CD4-positive, alpha-beta T cell (primary cell): ENCODE data around the gene ZNF506. TPM values are rescaled to one million over a fixed set of nuclear protein-coding genes. Genes with fewer than 3 reads are reported as not detected.

Experiments used
- ATAC-seq: fragments of 200-7000 bp; cut with Tn5 transposase; one replicate; pipeline ENCODE4 v1.10.0; 2022; ENCODE audit warnings: mild to moderate bottlenecking; ENCODE audit not compliant: poor library complexity
- CTCF ChIA-PET: fragments of 350-600 bp; sonication (Branson Sonifier 250); formaldehyde crosslinking; loops from one replicate; lab custom pipeline; 2021; ENCODE audit warnings: antibody characterized with exemption, inconsistent platforms; lab: Charles Lee
- POLR2A ChIA-PET: fragments of 350-600 bp; sonication (Branson Sonifier 250); formaldehyde crosslinking; loops from one replicate; lab custom pipeline; 2021; ENCODE audit warnings: antibody characterized with exemption, inconsistent platforms; lab: Charles Lee
- DNase-seq, 14 experiments: peaks; one replicate each; pipeline ENCODE4 v3.0.0-alpha.2; 2013 to 2020; ENCODE audit warnings: mixed read lengths in 2 of 14
- H3K27ac ChIP-seq, 2 donors: one replicate each; pipeline versions ENCODE4 v1.5.1 to v1.7.0; 2013; ENCODE audit warnings: low read length in 2 of 2, low read depth in 1 of 2, mild to moderate bottlenecking in 1 of 2
- H3K27me3 ChIP-seq, 2 experiments: 1 replicate in 1 of 2; 2 replicates in 1 of 2; pipeline versions ENCODE4 v1.6.1 to v1.7.0; 2013; ENCODE audit warnings: low read length in 2 of 2, control low read depth in 1 of 2, mild to moderate bottlenecking in 1 of 2, moderate library complexity in 1 of 2; ENCODE audit not compliant: insufficient read depth in 2 of 2, control insufficient read depth in 1 of 2
- H3K36me3 ChIP-seq: one replicate; pipeline ENCODE4 v1.6.1; 2013; ENCODE audit warnings: low read length, control low read depth; ENCODE audit not compliant: insufficient read depth
- H3K4me1 ChIP-seq: one replicate; pipeline ENCODE4 v1.6.1; 2013; ENCODE audit warnings: low read length, control low read depth; ENCODE audit not compliant: insufficient read depth
- H3K4me3 ChIP-seq: one replicate; pipeline ENCODE4 v1.5.1; 2013; ENCODE audit warnings: mild to moderate bottlenecking, low read length, moderate library complexity
- H3K9me3 ChIP-seq, 2 experiments: 1 replicate in 1 of 2; 2 replicates in 1 of 2; pipeline versions ENCODE4 v1.6.1 to v1.7.0; 2013; ENCODE audit warnings: low read length in 2 of 2, mild to moderate bottlenecking in 2 of 2, control low read depth in 1 of 2, moderate library complexity in 1 of 2; ENCODE audit not compliant: control insufficient read depth in 1 of 2, insufficient read depth in 1 of 2
- H3K27ac Mint-ChIP-seq: one replicate; pipeline ENCODE4 v1.8.0; 2020; ENCODE audit warnings: mixed read lengths
- H3K27me3 Mint-ChIP-seq: one replicate; pipeline ENCODE4 v1.8.0; 2021; ENCODE audit warnings: mixed read lengths
- H3K36me3 Mint-ChIP-seq: one replicate; pipeline ENCODE4 v1.8.0; 2021; ENCODE audit warnings: low read depth, mixed read lengths
- H3K4me1 Mint-ChIP-seq: one replicate; pipeline ENCODE4 v1.8.0; 2021; ENCODE audit warnings: low read depth, mixed read lengths
- H3K4me3 Mint-ChIP-seq: one replicate; pipeline ENCODE4 v1.8.0; 2020; ENCODE audit warnings: mild to moderate bottlenecking, mixed read lengths
- H3K9me3 Mint-ChIP-seq: one replicate; pipeline ENCODE4 v1.8.0; 2020; ENCODE audit warnings: mixed read lengths
- CTCF ChIP-seq: fragments of 200-600 bp; IDR thresholded peaks from one replicate; pipeline ENCODE4 v1.8.0; 2022; ENCODE audit warnings: antibody characterized with exemption, mild to moderate bottlenecking
- intact Hi-C, 2 experiments: fragments of 100-400 bp; cut with DNase I in 1 of 2; cut with micrococcal nuclease in 1 of 2; formaldehyde crosslinking; loops; one replicate each; pipeline versions ENCODE4 v1.15.1 to v1.9.0; 2023 to 2025; cut with DNase I, micrococcal nuclease
- total RNA-seq, 174 experiments: library from RNA in 2 of 174; stranded (reverse) in 2 of 174; gene quantifications; one replicate each; pipeline ENCODE4 v1.2.3 and lab custom pipeline; 2021 to 2026

Gene ZNF506
- total RNA-seq, 2 experiments from 2014 or later, result 48.0 to 50.7 TPM

- H3K4me3 Mint-ChIP-seq, result no peak overlapping the region
- no peaks in the 10 kb centered on the region for H3K36me3 ChIP-seq
- POLR2A ChIA-PET, result interaction anchor here (1.6 kb wide), 1 partner anchor 19 kb away, joined by 3 read pairs; no protein-coding TSS in a partner anchor
- no peak overlapping the region for H3K27ac Mint-ChIP-seq
- H3K9me3 Mint-ChIP-seq, result no peaks in the 10 kb centered on the region
- H3K36me3 Mint-ChIP-seq, result peaks cover 14% of the 10 kb centered on the region
- no peak overlapping the region for H3K4me3 ChIP-seq
- H3K4me1 ChIP-seq, result no peaks in the 10 kb centered on the region
- ATAC-seq (no peak), DNase-seq (no peak)
- no peaks in the 10 kb centered on the region for H3K27me3 ChIP-seq
- intact Hi-C loops, result no loop called here
- TF ChIP-seq CTCF, result no peak
- no peaks in the 10 kb centered on the region for H3K27me3 Mint-ChIP-seq
- H3K9me3 ChIP-seq, result peaks cover 6 to 24% of the 10 kb centered on the region in 2 experiments
- no peaks in the 10 kb centered on the region for H3K4me1 Mint-ChIP-seq
- CTCF ChIA-PET, result no interaction called here
- H3K27ac ChIP-seq, result no peak overlapping the region
These were observed 63.4 kb downstream of the ZNF506 start for GRCh38 chr19:19758164-19758563.

DNA sequence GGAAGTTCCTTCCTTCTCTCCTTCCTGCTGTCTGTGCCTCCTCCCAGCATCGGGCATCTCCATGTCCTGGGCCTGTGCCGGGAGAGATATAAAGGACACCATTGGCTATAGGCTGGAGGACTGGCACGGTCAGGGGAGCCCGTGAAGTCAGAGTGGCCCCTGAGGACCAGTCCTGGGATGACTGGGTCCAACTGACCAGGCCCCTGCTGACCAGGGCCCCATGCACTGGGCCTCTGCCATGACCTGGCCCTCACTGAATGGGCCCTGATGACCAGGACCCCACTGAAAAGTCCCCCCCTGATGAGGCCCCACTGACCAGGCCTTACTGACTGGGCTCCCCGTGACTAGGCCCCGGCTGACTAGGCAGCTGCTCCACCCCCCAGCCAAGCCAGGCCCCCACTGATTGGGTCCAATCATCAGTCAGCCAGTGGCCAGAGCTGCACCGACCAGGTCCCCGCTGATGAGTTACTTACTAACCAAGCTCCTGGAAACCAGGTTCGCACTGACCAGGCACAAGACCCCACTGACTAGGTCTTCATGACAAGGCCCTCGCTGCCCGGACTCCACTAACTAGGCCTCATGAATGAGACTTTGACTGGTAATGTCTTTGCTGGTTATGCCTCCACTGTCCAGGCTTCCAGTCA, 68.7 kb downstream of the ZNF506 start:
- H3K9me3 Mint-ChIP-seq, result no peaks in the 10 kb centered on the region
- Histone ChIP-seq H3K27ac (no peak overlapping the region), H3K9me3 (peaks cover 6 to 37% of the 10 kb centered on the region in 2 experiments), H3K4me3 (no peak overlapping the region), H3K36me3 (no peaks in the 10 kb centered on the region), H3K4me1 (no peaks in the 10 kb centered on the region), H3K27me3 (no peaks in the 10 kb centered on the region)
- H3K36me3 Mint-ChIP-seq, result no peaks in the 10 kb centered on the region
- CTCF ChIA-PET, result no interaction called here
- POLR2A ChIA-PET, result no interaction called here
- no peak for TF ChIP-seq CTCF
- DNase-seq (no peak), ATAC-seq (no peak)
- H3K4me3 Mint-ChIP-seq, result no peak overlapping the region
- H3K27ac Mint-ChIP-seq, result no peak overlapping the region
- H3K4me1 Mint-ChIP-seq, result no peaks in the 10 kb centered on the region
- no peaks in the 10 kb centered on the region for H3K27me3 Mint-ChIP-seq
- intact Hi-C loops, result no loop called here

- peaks cover 6 to 39% of the 10 kb centered on the region in 2 experiments for H3K9me3 ChIP-seq
- H3K4me3 ChIP-seq, result no peak overlapping the region
- Mint-ChIP-seq H3K27ac (no peak overlapping the region), H3K27me3 (no peaks in the 10 kb centered on the region), H3K4me3 (no peak overlapping the region), H3K9me3 (no peaks in the 10 kb centered on the region), H3K4me1 (no peaks in the 10 kb centered on the region), H3K36me3 (no peaks in the 10 kb centered on the region)
- ChIA-PET CTCF (no interaction called here), POLR2A (no interaction called here)
- no peaks in the 10 kb centered on the region for H3K27me3 ChIP-seq
- TF ChIP-seq CTCF, result no peak
- no peaks in the 10 kb centered on the region for H3K36me3 ChIP-seq
- H3K4me1 ChIP-seq, result no peaks in the 10 kb centered on the region
- DNase-seq, result no peak
- intact Hi-C loops, result no loop called here
- no peak for ATAC-seq
- H3K27ac ChIP-seq, result no peak overlapping the region
These were observed 69.7 kb downstream of the ZNF506 start for GRCh38 chr19:19751846-19752245.
